Stomach (tissue), 4 donors: ENCODE data around the gene TFEC.

ENCODE experiments used
- POLR2A ChIP-seq, 4 donors: fragments of 450-650 bp; IDR thresholded peaks; one replicate each; pipeline ENCODE4 v1.6.1; 2016; ENCODE audit warnings: antibody characterized with exemption in 4 of 4, control low read depth in 2 of 4, mild to moderate bottlenecking in 1 of 4, moderate library complexity in 1 of 4
- TF ChIP-seq, protein P1 (sequence below), 7 experiments: fragments of 450-650 bp in 4 of 7; fragments of 200-600 bp in 3 of 7; sonication (generic) in 3 of 7; IDR thresholded peaks; one replicate each; pipeline ENCODE4 v1.5.1; 2016 to 2019; ENCODE audit warnings: antibody characterized with exemption in 7 of 7, control low read depth in 2 of 7, mild to moderate bottlenecking in 1 of 7

- TF ChIP-seq POLR2A (IDR thresholded peaks at IDR 0.05): no peak
- TF ChIP-seq, protein P1, sequence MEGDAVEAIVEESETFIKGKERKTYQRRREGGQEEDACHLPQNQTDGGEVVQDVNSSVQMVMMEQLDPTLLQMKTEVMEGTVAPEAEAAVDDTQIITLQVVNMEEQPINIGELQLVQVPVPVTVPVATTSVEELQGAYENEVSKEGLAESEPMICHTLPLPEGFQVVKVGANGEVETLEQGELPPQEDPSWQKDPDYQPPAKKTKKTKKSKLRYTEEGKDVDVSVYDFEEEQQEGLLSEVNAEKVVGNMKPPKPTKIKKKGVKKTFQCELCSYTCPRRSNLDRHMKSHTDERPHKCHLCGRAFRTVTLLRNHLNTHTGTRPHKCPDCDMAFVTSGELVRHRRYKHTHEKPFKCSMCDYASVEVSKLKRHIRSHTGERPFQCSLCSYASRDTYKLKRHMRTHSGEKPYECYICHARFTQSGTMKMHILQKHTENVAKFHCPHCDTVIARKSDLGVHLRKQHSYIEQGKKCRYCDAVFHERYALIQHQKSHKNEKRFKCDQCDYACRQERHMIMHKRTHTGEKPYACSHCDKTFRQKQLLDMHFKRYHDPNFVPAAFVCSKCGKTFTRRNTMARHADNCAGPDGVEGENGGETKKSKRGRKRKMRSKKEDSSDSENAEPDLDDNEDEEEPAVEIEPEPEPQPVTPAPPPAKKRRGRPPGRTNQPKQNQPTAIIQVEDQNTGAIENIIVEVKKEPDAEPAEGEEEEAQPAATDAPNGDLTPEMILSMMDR (IDR thresholded peaks at IDR 0.05): no peak
These were observed 57.2 kb downstream of the TFEC start for GRCh38 chr7:115973406-115973805.
